SJSA1 (cell line): ENCODE data around the gene NFKB2. TPM values are rescaled to one million over a fixed set of nuclear protein-coding genes. Genes with fewer than 3 reads are reported as not detected.

Experiments
- DNase-seq, 2 experiments: peaks; one replicate each; pipeline ENCODE4 v3.0.0-alpha.2; 2015 to 2020; ENCODE audit warnings: low spot score in 2 of 2, low read depth in 1 of 2
- H3K27ac ChIP-seq: fragments of 250-450 bp; sonication (Bioruptor Pico); 2 replicates; pipeline ENCODE4 v1.5.1; 2020; ENCODE audit warnings: mild to moderate bottlenecking, moderate library complexity
- H3K27me3 ChIP-seq: fragments of 250-450 bp; sonication (Bioruptor Pico); replicated peaks from 2 replicates; pipeline ENCODE4 v1.5.1; 2020; ENCODE audit warnings: mild to moderate bottlenecking, moderate library complexity
- H3K36me3 ChIP-seq: fragments of 250-450 bp; sonication (Bioruptor Pico); 2 replicates; pipeline ENCODE4 v1.5.1; 2020; ENCODE audit warnings: mild to moderate bottlenecking
- H3K4me1 ChIP-seq: fragments of 250-450 bp; sonication (Bioruptor Pico); replicated peaks from 2 replicates; pipeline ENCODE4 v1.6.1; 2021; ENCODE audit warnings: mild to moderate bottlenecking
- H3K4me3 ChIP-seq: fragments of 250-450 bp; sonication (Bioruptor Pico); 2 replicates; pipeline ENCODE4 v1.5.1; 2020; ENCODE audit warnings: mild to moderate bottlenecking
- H3K9me3 ChIP-seq: fragments of 250-450 bp; sonication (Bioruptor Pico); replicated peaks from 2 replicates; pipeline ENCODE4 v1.5.1; 2020; ENCODE audit warnings: mild to moderate bottlenecking
- total RNA-seq: library from RNA; depleted of rRNA; stranded (reverse); fragments of >200 nt; shearing (Covaris generic); gene quantifications from 2 replicates; pipeline ENCODE4 v1.2.3, GENCODE V29; 2014

The NFKB2 gene
- total RNA-seq, 1 experiment from 2014 or later: 28.8 TPM

- DNase-seq: no peak
- 0 out of 2 replicates have a peak, but pooled peaks cover 2% of the 10 kb centered on the region for H3K36me3 ChIP-seq
- H3K27ac ChIP-seq: no peak overlapping the region
- H3K4me1 ChIP-seq: peaks cover 8% of the 10 kb centered on the region
- peaks cover 59% of the 10 kb centered on the region for H3K27me3 ChIP-seq
- no peaks in the 10 kb centered on the region for H3K9me3 ChIP-seq
- peak overlapping the region; percentile 28; the same call in 1 of the 2 replicates for H3K4me3 ChIP-seq
Observed at GRCh38 chr10:102408131-102408727, 12.7 kb downstream of the NFKB2 start.

- DNase-seq: no peak
- Histone ChIP-seq H3K4me1 (peaks cover 8% of the 10 kb centered on the region), H3K9me3 (no peaks in the 10 kb centered on the region), H3K27me3 (peaks cover 66% of the 10 kb centered on the region), H3K4me3 (peak overlapping the region; percentile 28), H3K36me3 (no peaks in the 10 kb centered on the region), H3K27ac (no peak overlapping the region)
Observed at GRCh38 chr10:102408728-102409603, 13.5 kb downstream of the NFKB2 start.

DNA sequence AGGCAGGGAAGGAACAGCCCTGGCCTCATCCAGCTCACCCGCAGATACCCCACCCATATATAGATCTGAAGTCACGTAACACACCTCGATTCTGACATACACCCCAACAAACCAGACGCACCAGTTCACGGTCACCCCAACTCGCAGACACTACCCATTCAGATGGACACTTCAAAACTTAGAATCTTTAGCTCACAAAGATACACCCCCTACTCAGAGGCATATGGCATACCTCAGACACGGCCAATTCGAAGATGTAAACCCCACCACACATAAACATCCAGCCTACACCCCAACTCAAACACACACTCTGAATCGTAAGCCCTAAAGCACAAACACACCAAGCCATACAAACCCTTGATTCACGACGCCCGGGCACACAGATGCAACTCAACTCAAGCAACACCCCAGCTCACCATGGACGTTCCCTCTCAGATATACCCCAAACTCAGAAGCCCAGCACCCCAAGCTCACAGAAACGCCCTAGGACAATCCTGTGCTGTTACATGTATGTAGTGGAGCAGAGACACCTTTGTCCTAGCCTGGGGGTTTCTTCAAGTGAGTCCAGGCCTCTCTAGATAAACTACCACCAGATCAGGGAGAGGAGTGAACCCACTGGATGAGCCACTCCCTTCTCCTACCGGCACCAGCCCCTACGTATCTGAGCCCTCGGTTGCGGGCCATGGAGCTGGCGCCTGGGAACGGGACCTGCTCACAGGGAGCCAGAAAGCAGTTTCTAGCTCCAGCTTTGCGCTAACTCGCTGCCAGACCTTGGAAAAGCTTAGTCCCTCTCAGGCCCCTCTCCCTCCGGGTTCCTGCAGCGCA, 14.3 kb downstream of the NFKB2 start:
- DNase-seq: no peak
- peaks cover 68% of the 10 kb centered on the region for H3K27me3 ChIP-seq
- H3K4me1 ChIP-seq: peaks cover 8% of the 10 kb centered on the region
- H3K4me3 ChIP-seq: no peak overlapping the region
- H3K36me3 ChIP-seq: no peaks in the 10 kb centered on the region
- no peaks in the 10 kb centered on the region for H3K9me3 ChIP-seq
- H3K27ac ChIP-seq: no peak overlapping the region

GRCh38 chr10:102410429-102411073, 15.0 kb downstream of the NFKB2 start:
- Histone ChIP-seq H3K4me3 (no peak overlapping the region), H3K27ac (no peak overlapping the region), H3K4me1 (peaks cover 8% of the 10 kb centered on the region), H3K36me3 (no peaks in the 10 kb centered on the region), H3K9me3 (no peaks in the 10 kb centered on the region), H3K27me3 (peaks cover 74% of the 10 kb centered on the region)
- peak in 1 of 2 experiments; percentile 41 for DNase-seq

DNA sequence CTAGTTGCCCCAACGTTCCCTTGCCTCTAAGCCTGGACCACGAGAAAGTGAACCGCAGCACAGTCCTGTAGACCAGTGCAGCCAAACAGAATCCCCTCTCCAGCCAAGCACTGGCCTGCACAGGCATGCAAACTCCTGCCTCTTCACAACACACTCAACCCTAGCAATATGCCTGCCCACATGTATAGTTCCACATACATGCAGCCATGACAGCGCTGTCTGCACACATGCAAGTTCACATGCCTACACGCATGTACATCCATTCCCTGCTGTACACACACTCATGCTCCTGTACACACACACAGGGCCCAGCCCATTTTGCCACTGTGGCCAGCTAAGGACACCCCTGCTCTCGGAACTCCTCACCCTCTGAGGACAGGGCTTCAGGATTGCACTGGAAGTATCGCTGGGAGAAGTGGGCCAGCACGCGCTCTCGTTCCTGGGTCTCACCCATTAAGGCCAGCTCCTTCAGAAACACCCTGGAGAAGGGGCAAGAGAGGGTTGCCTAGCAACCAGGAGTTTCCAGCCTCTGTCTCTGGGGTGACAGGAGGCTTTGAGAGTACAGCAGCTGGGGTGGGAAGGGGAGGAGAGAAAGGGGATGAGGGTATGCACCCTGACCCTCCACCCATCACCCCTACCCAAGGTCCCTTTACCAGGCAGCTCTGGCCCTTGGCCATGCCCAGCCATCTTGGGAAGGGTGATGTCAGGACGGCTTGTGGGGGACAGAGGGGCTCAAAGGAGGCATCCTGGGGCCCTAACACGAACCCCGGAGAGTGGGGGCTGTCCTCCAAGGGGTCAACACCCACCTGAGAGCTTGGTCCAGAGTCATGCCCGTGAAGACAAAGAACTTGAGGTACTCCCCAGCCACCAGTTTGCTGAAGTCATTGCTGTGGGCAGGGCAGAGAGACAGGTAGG, 16.1 kb downstream of the NFKB2 start:
- Histone ChIP-seq H3K4me1 (peaks cover 8% of the 10 kb centered on the region), H3K4me3 (no peak overlapping the region), H3K9me3 (no peaks in the 10 kb centered on the region), H3K27ac (no peak overlapping the region), H3K36me3 (no peaks in the 10 kb centered on the region), H3K27me3 (peaks cover 79% of the 10 kb centered on the region)
- DNase-seq: peak in 1 of 2 experiments; percentile 41

GRCh38 chr10:102412293-102412692, 16.8 kb downstream of the NFKB2 start:
- Histone ChIP-seq H3K27ac (no peak overlapping the region), H3K4me1 (peaks cover 8% of the 10 kb centered on the region), H3K36me3 (no peaks in the 10 kb centered on the region), H3K27me3 (peaks cover 78% of the 10 kb centered on the region), H3K4me3 (no peak overlapping the region), H3K9me3 (no peaks in the 10 kb centered on the region)
- DNase-seq: no peak

DNA sequence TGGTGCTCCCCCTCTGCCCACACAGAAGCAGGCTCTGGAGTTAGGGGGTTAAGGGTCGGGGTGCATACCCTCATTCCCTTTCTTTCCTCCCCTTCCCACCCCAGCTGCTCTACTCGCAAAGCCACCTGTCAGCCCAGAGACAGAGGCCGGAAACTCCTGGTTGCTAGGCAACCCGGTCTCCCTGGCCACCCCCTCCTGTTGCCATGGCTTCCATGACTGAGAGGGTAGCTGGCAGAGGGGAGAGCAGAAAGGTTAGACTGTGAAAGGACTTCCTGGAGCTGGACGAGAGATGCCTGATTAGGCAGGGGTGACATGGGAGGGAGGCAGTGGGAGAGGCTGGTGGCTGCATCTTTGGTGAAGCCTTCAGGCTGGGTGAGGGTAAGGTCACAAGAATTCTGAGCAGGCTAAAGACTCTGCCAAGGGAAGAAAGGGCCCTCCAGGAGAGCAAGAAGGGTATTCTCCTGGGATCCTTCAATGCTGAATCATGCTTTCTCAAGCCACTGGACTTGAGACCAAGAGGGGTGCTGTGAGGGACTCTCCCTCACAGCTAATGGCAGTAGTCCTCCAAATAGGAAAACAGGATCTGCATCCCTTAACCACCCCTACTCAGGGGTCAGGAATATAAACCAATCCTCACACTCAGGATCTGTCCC, 17.7 kb downstream of the NFKB2 start:
- H3K27ac ChIP-seq: no peak overlapping the region
- H3K4me3 ChIP-seq: no peak overlapping the region
- peaks cover 74% of the 10 kb centered on the region for H3K27me3 ChIP-seq
- DNase-seq: no peak
- H3K4me1 ChIP-seq: peaks cover 8% of the 10 kb centered on the region
- H3K36me3 ChIP-seq: no peaks in the 10 kb centered on the region
- no peaks in the 10 kb centered on the region for H3K9me3 ChIP-seq

GRCh38 chr10:102413806-102414561, 18.5 kb downstream of the NFKB2 start:
- no peak for DNase-seq
- H3K27ac ChIP-seq: no peak overlapping the region
- peaks cover 5% of the 10 kb centered on the region for H3K4me1 ChIP-seq
- H3K4me3 ChIP-seq: no peak overlapping the region
- no peaks in the 10 kb centered on the region for H3K9me3 ChIP-seq
- H3K36me3 ChIP-seq: no peaks in the 10 kb centered on the region
- H3K27me3 ChIP-seq: peaks cover 72% of the 10 kb centered on the region

GRCh38 chr10:102414749-102415148, 19.2 kb downstream of the NFKB2 start:
- Histone ChIP-seq H3K4me3 (no peak overlapping the region), H3K4me1 (peaks cover 8% of the 10 kb centered on the region), H3K27me3 (peaks cover 70% of the 10 kb centered on the region), H3K27ac (no peak overlapping the region), H3K9me3 (no peaks in the 10 kb centered on the region), H3K36me3 (no peaks in the 10 kb centered on the region)
- DNase-seq: no peak

- Histone ChIP-seq H3K4me3 (no peak overlapping the region), H3K4me1 (peaks cover 16% of the 10 kb centered on the region), H3K9me3 (no peaks in the 10 kb centered on the region), H3K27ac (no peak overlapping the region), H3K36me3 (no peaks in the 10 kb centered on the region), H3K27me3 (peaks cover 55% of the 10 kb centered on the region)
- no peak for DNase-seq
Observed at GRCh38 chr10:102416283-102416682, 20.8 kb downstream of the NFKB2 start.

GRCh38 chr10:102416695-102417094, 21.2 kb downstream of the NFKB2 start:
- Histone ChIP-seq H3K9me3 (no peaks in the 10 kb centered on the region), H3K4me3 (no peak overlapping the region), H3K4me1 (peaks cover 17% of the 10 kb centered on the region), H3K27ac (no peak overlapping the region), H3K36me3 (peaks cover 2% of the 10 kb centered on the region; the same call in 1 of the 2 replicates), H3K27me3 (peaks cover 50% of the 10 kb centered on the region)
- DNase-seq: no peak
